ENCODE data around the gene WDSUB1. TPM values are rescaled to one million over a fixed set of nuclear protein-coding genes. Genes with fewer than 3 reads are reported as not detected.

WDSUB1 gene
- polyA plus RNA-seq, 1 of the 3 experiments (the other 2 are of a cell fraction): 5.3 TPM

- TF ChIP-seq TEAD4 (IDR thresholded peaks at IDR 0.05; ENCODE audit: borderline replicate concordance, insufficient read depth): no peak
- no peak for TF ChIP-seq FOXJ3 (CRISPR knock-in tag; IDR thresholded peaks at IDR 0.05)
- no peak for TF ChIP-seq MXI1 (IDR thresholded peaks at IDR 0.05; ENCODE audit: low read depth, low read length)
- no peak for TF ChIP-seq RXRA (IDR thresholded peaks at IDR 0.05; ENCODE audit: borderline replicate concordance, low read depth)
Measured at GRCh38 chr2:159196393-159196925, 90.0 kb downstream of the WDSUB1 start (continued).

- Histone ChIP-seq H3K9me3 (no peaks in the 10 kb centered on the region), H3K9ac (no peak overlapping the region), H3K4me1 (ENCODE audit: control insufficient read depth in 1 of 2, insufficient read depth in 2 of 2, low read depth in 1 of 2, low read length in 1 of 2) (peaks cover 4 to 6% of the 10 kb centered on the region in 2 experiments; a peak in 3 of 4 replicates), H3K36me3 (replicated peaks in 1 of 2; ENCODE audit: control insufficient read depth in 1 of 2, insufficient read depth in 2 of 2, low read length in 1 of 2) (peaks cover 10 to 55% of the 10 kb centered on the region in 2 experiments), H3K4me3 (ENCODE audit: low read depth in 2 of 2, low read length in 1 of 2) (no peak overlapping the region), H3K27me3 (ENCODE audit: insufficient read depth) (no peaks in the 10 kb centered on the region), H3K27ac (ENCODE audit: low read depth in 2 of 2, low read length in 1 of 2) (no peak overlapping the region), H3K79me2 (ENCODE audit: insufficient read depth) (no peaks in the 10 kb centered on the region), H3K4me2 (no peak overlapping the region), H2AFZ (ENCODE audit: low read depth) (no peak overlapping the region), H4K20me1 (ENCODE audit: insufficient read depth) (no peaks in the 10 kb centered on the region), H3K9me2 (no peaks in the 10 kb centered on the region), H3F3A (replicated peaks; ENCODE audit: insufficient read depth) (no peaks in the 10 kb centered on the region)
- ChIA-PET POLR2A (no interaction called here), CTCF (no interaction called here)
- WGBS (ENCODE audit: low lambda C conversion rate): 90% methylated on average over 4 of the region's 6 CpGs
- no peak for DNase-seq
- TF ChIP-seq MEF2A (IDR thresholded peaks at IDR 0.05; ENCODE audit: borderline replicate concordance, low read depth) (no peak), NFIC (IDR thresholded peaks at IDR 0.05; ENCODE audit: borderline replicate concordance) (no peak), USF2 (IDR thresholded peaks at IDR 0.05; ENCODE audit: borderline replicate concordance, low read depth, low read length) (no peak), REST (IDR thresholded peaks at IDR 0.05; ENCODE audit: low read depth, low read length) (no peak)
Measured at GRCh38 chr2:159195697-159196096, 90.8 kb downstream of the WDSUB1 start.

- WGBS (ENCODE audit: low lambda C conversion rate): 92% methylated on average over 10 of the region's 10 CpGs
- no peaks in the 10 kb centered on the region; a peak in 1 of 4 replicates for H3K4me1 ChIP-seq (ENCODE audit: control insufficient read depth in 1 of 2, insufficient read depth in 2 of 2, low read depth in 1 of 2, low read length in 1 of 2)
- no peak for DNase-seq
- no peak overlapping the region for H2AFZ ChIP-seq (ENCODE audit: low read depth)
- no peaks in the 10 kb centered on the region for H3K9me2 ChIP-seq
- H3K4me3 ChIP-seq (ENCODE audit: low read depth in 2 of 2, low read length in 1 of 2): no peak overlapping the region
- CTCF ChIA-PET: no interaction called here
- no peak overlapping the region for H3K4me2 ChIP-seq
- POLR2A ChIA-PET: no interaction called here
- H3F3A ChIP-seq (replicated peaks; ENCODE audit: insufficient read depth): no peaks in the 10 kb centered on the region
- H3K27me3 ChIP-seq (ENCODE audit: insufficient read depth): no peaks in the 10 kb centered on the region
- no peaks in the 10 kb centered on the region for H3K79me2 ChIP-seq (ENCODE audit: insufficient read depth)
- H4K20me1 ChIP-seq (ENCODE audit: insufficient read depth): no peaks in the 10 kb centered on the region
- peaks cover 10 to 54% of the 10 kb centered on the region in 2 experiments for H3K36me3 ChIP-seq (replicated peaks in 1 of 2; ENCODE audit: control insufficient read depth in 1 of 2, insufficient read depth in 2 of 2, low read length in 1 of 2)
- no peak overlapping the region for H3K9ac ChIP-seq
- H3K27ac ChIP-seq (ENCODE audit: low read depth in 2 of 2, low read length in 1 of 2): no peak overlapping the region
- no peaks in the 10 kb centered on the region for H3K9me3 ChIP-seq
- TF ChIP-seq NRF1 (IDR thresholded peaks at IDR 0.05; ENCODE audit: low read depth, low read length) (no peak), PBX3 (IDR thresholded peaks at IDR 0.05) (no peak), ZBTB33 (IDR thresholded peaks at IDR 0.05; ENCODE audit: borderline replicate concordance, low read depth) (no peak), FOXJ3 (CRISPR knock-in tag; IDR thresholded peaks at IDR 0.05) (no peak), RCOR1 (IDR thresholded peaks at IDR 0.05; ENCODE audit: low read length) (no peak), MAX (IDR thresholded peaks at IDR 0.05; ENCODE audit: low read depth) (no peak), SMC3 (IDR thresholded peaks at IDR 0.05; ENCODE audit: low read depth, low read length) (no peak), GABPA (IDR thresholded peaks at IDR 0.05; ENCODE audit: low read depth) (no peak), MXI1 (IDR thresholded peaks at IDR 0.05; ENCODE audit: low read depth, low read length) (no peak), SIN3A (IDR thresholded peaks at IDR 0.05; ENCODE audit: borderline replicate concordance, low read depth, low read length) (no peak), EP300 (IDR thresholded peaks at IDR 0.05; ENCODE audit: borderline replicate concordance in 1 of 2, low read depth in 1 of 2, low read length in 1 of 2) (no peak), TAF1 (IDR thresholded peaks at IDR 0.05; ENCODE audit: borderline replicate concordance, low read depth, low read length) (no peak)
Measured at GRCh38 chr2:159194241-159194640, 92.3 kb downstream of the WDSUB1 start.
